HepG2 (cell line): ENCODE results near the gene MICA. TPM values are rescaled to one million over a fixed set of nuclear protein-coding genes. Genes with fewer than 3 reads are reported as not detected.

Source experiments
- DNMT1 ChIP-seq: sonication (generic); formaldehyde crosslinking; IDR thresholded peaks from 2 replicates; pipeline ENCODE4 v1.5.1; 2020; ENCODE audit warnings: mild to moderate bottlenecking, missing genetic modification reagents
- ESRRA ChIP-seq: sonication (generic); formaldehyde crosslinking; IDR thresholded peaks from 2 replicates; pipeline ENCODE4 v1.5.1; 2020; ENCODE audit warnings: mild to moderate bottlenecking, low read depth, missing genetic modification reagents
- FOXM1 ChIP-seq: sonication (generic); formaldehyde crosslinking; IDR thresholded peaks from 2 replicates; pipeline ENCODE4 v1.5.0; 2020; ENCODE audit warnings: missing genetic modification reagents
- PTBP1 ChIP-seq: fragments of 200-400 bp; formaldehyde crosslinking; IDR thresholded peaks from 2 replicates; pipeline ENCODE4 v1.6.1; 2018; ENCODE audit warnings: low read length, low read depth; ENCODE audit not compliant: poor library complexity, severe bottlenecking
- TEF ChIP-seq: sonication (generic); formaldehyde crosslinking; IDR thresholded peaks from 2 replicates; pipeline ENCODE4 v1.5.0; 2020; ENCODE audit warnings: missing genetic modification reagents
- TRIM24 ChIP-seq: sonication (generic); formaldehyde crosslinking; IDR thresholded peaks from 2 replicates; pipeline ENCODE4 v1.8.0; 2022; ENCODE audit warnings: mild to moderate bottlenecking, missing genetic modification reagents
- ZEB1 ChIP-seq: IDR thresholded peaks from 2 replicates; pipeline ENCODE4 v1.6.1; 2012; ENCODE audit warnings: mild to moderate bottlenecking, low read depth, inconsistent platforms; ENCODE audit not compliant: insufficient replicate concordance
- ZNF136 ChIP-seq: sonication (generic); formaldehyde crosslinking; IDR thresholded peaks from 2 replicates; pipeline ENCODE4 v1.8.1; 2022; ENCODE audit warnings: low read depth, mild to moderate bottlenecking, moderate library complexity, missing genetic modification reagents
- ZNF142 ChIP-seq: sonication (generic); formaldehyde crosslinking; IDR thresholded peaks from 2 replicates; pipeline ENCODE4 v1.4.0; 2020; ENCODE audit warnings: missing genetic modification reagents
- ZNF263 ChIP-seq: sonication (generic); formaldehyde crosslinking; IDR thresholded peaks from 2 replicates; pipeline ENCODE4 v1.4.0; 2020; ENCODE audit warnings: missing genetic modification reagents
- ZNF530 ChIP-seq: sonication (generic); formaldehyde crosslinking; IDR thresholded peaks from 2 replicates; pipeline ENCODE4 v1.5.0; 2020; ENCODE audit warnings: low read depth, mild to moderate bottlenecking, missing genetic modification reagents
- ZNF570 ChIP-seq: sonication (generic); formaldehyde crosslinking; IDR thresholded peaks from 2 replicates; pipeline ENCODE4 v1.4.0; 2020; ENCODE audit warnings: mild to moderate bottlenecking, missing genetic modification reagents, borderline replicate concordance
- ZNF775 ChIP-seq: sonication (generic); formaldehyde crosslinking; IDR thresholded peaks from 2 replicates; pipeline ENCODE4 v1.4.0; 2020; ENCODE audit warnings: missing genetic modification reagents, mild to moderate bottlenecking, moderate library complexity, borderline replicate concordance
- polyA plus RNA-seq, 8 experiments: library from polyadenylated mRNA; depleted of rRNA in 3 of 8; stranded (reverse) in 7 of 8; unstranded in 1 of 8; fragments of >200 nt; fragmentation: Illumina TruSeq in 4 of 8; extraction: Trizol in 4 of 8; gene quantifications; 2 replicates each; pipeline versions ENCODE4 v1.2.1 to v1.2.3, GENCODE V29; 2011 to 2016; ENCODE audit warnings: low read depth in 4 of 8, missing spikeins in 1 of 8, mixed read lengths in 1 of 8; ENCODE audit not compliant: insufficient read depth in 1 of 8
- total RNA-seq, 5 experiments: library from RNA; depleted of rRNA; stranded (reverse); fragments of >200 nt; fragmentation: Illumina TruSeq; extraction: Trizol; gene quantifications; 2 replicates each; pipeline ENCODE4 v1.2.3, GENCODE V29; 2016; ENCODE audit warnings: low read depth in 1 of 5
- TF ChIP-seq, protein P1 (sequence below): sonication (generic); formaldehyde crosslinking; IDR thresholded peaks from 2 replicates; pipeline ENCODE4 v1.4.0; 2020; ENCODE audit warnings: missing genetic modification reagents
- TF ChIP-seq, protein P2 (sequence below): IDR thresholded peaks from 2 replicates; pipeline ENCODE4 v1.6.1; 2016; ENCODE audit warnings: low read depth, borderline replicate concordance
- TF ChIP-seq, protein P3 (sequence below): sonication (generic); formaldehyde crosslinking; IDR thresholded peaks from 2 replicates; pipeline ENCODE4 v1.8.1; 2023; ENCODE audit warnings: mild to moderate bottlenecking, missing genetic modification reagents
- TF ChIP-seq, protein P4 (sequence below): sonication (generic); formaldehyde crosslinking; conservative IDR thresholded peaks from 2 replicates; pipeline ENCODE4 v1.5.0; 2020; ENCODE audit warnings: missing genetic modification reagents
- TF ChIP-seq, protein P5 (sequence below): sonication (generic); formaldehyde crosslinking; IDR thresholded peaks from 2 replicates; pipeline ENCODE4 v1.4.0; 2020; ENCODE audit warnings: missing genetic modification reagents

MICA gene
- total and polyA plus RNA-seq, 2 of the 13 experiments (the other 11 are each of a cell fraction or from before 2014, with no cell fraction given), result 21.6 to 38.1 TPM

DNA sequence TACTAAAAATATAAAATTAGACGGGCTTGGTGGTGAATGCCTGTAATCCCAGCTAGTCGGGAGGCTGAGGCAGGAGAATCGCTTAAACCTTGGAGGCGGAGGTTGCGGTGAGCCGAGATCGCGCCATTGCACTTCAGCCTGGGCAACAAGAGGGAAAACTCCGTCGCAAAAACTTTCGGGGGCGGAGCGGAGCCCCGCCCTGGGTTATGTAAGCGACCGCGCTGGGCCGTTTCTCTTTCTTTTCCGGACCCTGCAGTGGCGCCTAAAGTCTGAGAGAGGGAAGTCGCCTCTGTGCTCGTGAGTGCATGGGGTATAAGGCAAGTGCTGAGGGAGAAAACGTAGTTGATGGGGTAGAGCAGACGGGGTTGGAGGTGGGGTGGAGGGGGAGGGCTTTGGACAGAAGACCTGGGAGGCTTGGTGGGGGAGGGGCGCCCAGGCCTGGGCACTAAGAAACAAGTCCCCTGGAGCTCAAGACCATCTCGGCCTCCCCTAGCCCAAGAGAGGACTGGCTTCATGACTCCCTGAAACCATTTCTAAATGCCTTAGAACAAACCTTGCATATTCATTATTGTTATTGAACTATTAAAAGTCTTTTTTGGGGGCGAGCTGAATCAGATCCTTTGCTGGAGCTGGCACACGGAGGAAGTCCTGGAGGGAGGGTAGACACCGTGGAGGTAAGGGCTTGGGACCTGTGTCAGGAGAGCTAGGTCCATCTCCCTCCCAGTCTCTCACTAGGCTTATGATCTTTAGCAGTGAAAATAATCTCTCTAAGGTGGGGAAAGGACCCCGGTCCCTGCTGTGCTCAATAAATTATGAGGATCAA lies 2.7 kb upstream of the MICA start (continued):
- TF ChIP-seq, protein P1, sequence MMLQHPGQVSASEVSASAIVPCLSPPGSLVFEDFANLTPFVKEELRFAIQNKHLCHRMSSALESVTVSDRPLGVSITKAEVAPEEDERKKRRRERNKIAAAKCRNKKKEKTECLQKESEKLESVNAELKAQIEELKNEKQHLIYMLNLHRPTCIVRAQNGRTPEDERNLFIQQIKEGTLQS, result no peak
- TF ChIP-seq, protein P2, sequence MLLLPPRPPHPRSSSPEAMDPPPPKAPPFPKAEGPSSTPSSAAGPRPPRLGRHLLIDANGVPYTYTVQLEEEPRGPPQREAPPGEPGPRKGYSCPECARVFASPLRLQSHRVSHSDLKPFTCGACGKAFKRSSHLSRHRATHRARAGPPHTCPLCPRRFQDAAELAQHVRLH (CRISPR knock-in tag), result no peak
- peak; percentile 87; the same call in 1 of the 2 replicates for TF ChIP-seq TEF (CRISPR knock-in tag)
- no peak for TF ChIP-seq ZEB1
- TF ChIP-seq, protein P3, sequence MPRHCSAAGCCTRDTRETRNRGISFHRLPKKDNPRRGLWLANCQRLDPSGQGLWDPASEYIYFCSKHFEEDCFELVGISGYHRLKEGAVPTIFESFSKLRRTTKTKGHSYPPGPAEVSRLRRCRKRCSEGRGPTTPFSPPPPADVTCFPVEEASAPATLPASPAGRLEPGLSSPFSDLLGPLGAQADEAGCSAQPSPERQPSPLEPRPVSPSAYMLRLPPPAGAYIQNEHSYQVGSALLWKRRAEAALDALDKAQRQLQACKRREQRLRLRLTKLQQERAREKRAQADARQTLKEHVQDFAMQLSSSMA (CRISPR knock-in tag), result no peak
- TF ChIP-seq ZNF142 (CRISPR knock-in tag), result no peak
- no peak for TF ChIP-seq TRIM24
- TF ChIP-seq PTBP1, result no peak
- no peak for TF ChIP-seq ZNF570 (CRISPR knock-in tag)
- no peak for TF ChIP-seq ZNF263
- TF ChIP-seq DNMT1 (CRISPR knock-in tag), result no peak
- TF ChIP-seq, protein P4, sequence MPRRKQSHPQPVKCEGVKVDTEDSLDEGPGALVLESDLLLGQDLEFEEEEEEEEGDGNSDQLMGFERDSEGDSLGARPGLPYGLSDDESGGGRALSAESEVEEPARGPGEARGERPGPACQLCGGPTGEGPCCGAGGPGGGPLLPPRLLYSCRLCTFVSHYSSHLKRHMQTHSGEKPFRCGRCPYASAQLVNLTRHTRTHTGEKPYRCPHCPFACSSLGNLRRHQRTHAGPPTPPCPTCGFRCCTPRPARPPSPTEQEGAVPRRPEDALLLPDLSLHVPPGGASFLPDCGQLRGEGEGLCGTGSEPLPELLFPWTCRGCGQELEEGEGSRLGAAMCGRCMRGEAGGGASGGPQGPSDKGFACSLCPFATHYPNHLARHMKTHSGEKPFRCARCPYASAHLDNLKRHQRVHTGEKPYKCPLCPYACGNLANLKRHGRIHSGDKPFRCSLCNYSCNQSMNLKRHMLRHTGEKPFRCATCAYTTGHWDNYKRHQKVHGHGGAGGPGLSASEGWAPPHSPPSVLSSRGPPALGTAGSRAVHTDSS, result no peak
- TF ChIP-seq ZNF530 (CRISPR knock-in tag), result no peak
- no peak for TF ChIP-seq ESRRA
- no peak for TF ChIP-seq ZNF136
- TF ChIP-seq ZNF775 (CRISPR knock-in tag), result no peak
- TF ChIP-seq, protein P5, sequence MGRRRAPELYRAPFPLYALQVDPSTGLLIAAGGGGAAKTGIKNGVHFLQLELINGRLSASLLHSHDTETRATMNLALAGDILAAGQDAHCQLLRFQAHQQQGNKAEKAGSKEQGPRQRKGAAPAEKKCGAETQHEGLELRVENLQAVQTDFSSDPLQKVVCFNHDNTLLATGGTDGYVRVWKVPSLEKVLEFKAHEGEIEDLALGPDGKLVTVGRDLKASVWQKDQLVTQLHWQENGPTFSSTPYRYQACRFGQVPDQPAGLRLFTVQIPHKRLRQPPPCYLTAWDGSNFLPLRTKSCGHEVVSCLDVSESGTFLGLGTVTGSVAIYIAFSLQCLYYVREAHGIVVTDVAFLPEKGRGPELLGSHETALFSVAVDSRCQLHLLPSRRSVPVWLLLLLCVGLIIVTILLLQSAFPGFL (CRISPR knock-in tag), result 0 out of 2 replicates have a peak, but pooled peaks have one; percentile 43
- TF ChIP-seq FOXM1 (CRISPR knock-in tag), result no peak
